ENCODE data around the gene GPANK1. TPM values are rescaled to one million over a fixed set of nuclear protein-coding genes. Genes with fewer than 3 reads are reported as not detected.

GPANK1 gene
- total and polyA plus RNA-seq, 2 of the 13 experiments (the other 11 are each of a cell fraction or from before 2014, with no cell fraction given) = 15.4 to 22.8 TPM

- peak; percentile 65; the same call in 1 of the 2 replicates for TF ChIP-seq PPARG (CRISPR knock-in tag; conservative IDR thresholded peaks at IDR 0.05)
- peak; percentile 90 for TF ChIP-seq ZNF574 (CRISPR knock-in tag; IDR thresholded peaks at IDR 0.05)
- TF ChIP-seq MXD4 (CRISPR knock-in tag; IDR thresholded peaks at IDR 0.05) = peak; percentile 72; the same call in 1 of the 2 replicates
- no peak; the same call in none of the 2 replicates for TF ChIP-seq TGIF2 (CRISPR knock-in tag; IDR thresholded peaks at IDR 0.05)
- no peak for TF ChIP-seq ZNF101 (CRISPR knock-in tag; IDR thresholded peaks at IDR 0.05; ENCODE audit: borderline replicate concordance, low read depth)
- peak; percentile 22; the same call in 1 of the 2 replicates for TF ChIP-seq ZNF264 (CRISPR knock-in tag; IDR thresholded peaks at IDR 0.05)
- TF ChIP-seq ZNF839 (CRISPR knock-in tag; IDR thresholded peaks at IDR 0.05; ENCODE audit: borderline replicate concordance) = no peak
- TF ChIP-seq POLR2AphosphoS2 (IDR thresholded peaks at IDR 0.05; ENCODE audit: low read depth, low read length) = no peak
- TF ChIP-seq ZFP1 (CRISPR knock-in tag; IDR thresholded peaks at IDR 0.05) = peak; percentile 84; the same call in 1 of the 2 replicates
- peak; percentile 40; the same call in 1 of the 2 replicates for TF ChIP-seq ZBTB26 (CRISPR knock-in tag; IDR thresholded peaks at IDR 0.05; ENCODE audit: borderline replicate concordance)
- no peak for TF ChIP-seq NFE2L2 (IDR thresholded peaks at IDR 0.05; ENCODE audit: low read length)
- TF ChIP-seq MAFF (IDR thresholded peaks at IDR 0.05; ENCODE audit: low read depth, low read length) = no peak
- no peak for TF ChIP-seq CENPX (CRISPR knock-in tag; IDR thresholded peaks at IDR 0.05)
- TF ChIP-seq ZC3H4 (CRISPR knock-in tag; IDR thresholded peaks at IDR 0.05; ENCODE audit: borderline replicate concordance) = no peak
- TF ChIP-seq AGO2 (optimal IDR thresholded peaks at IDR 0.05; ENCODE audit: low read depth, low read length) = peak; percentile 29
- no peak for TF ChIP-seq ZNF761 (CRISPR knock-in tag; conservative IDR thresholded peaks at IDR 0.05)
- TF ChIP-seq HCFC1 (IDR thresholded peaks at IDR 0.05; ENCODE audit: low read depth, low read length) = no peak
- TF ChIP-seq PLSCR1 (CRISPR knock-in tag; IDR thresholded peaks at IDR 0.05; ENCODE audit: borderline replicate concordance) = no peak
- peak; percentile 51; the same call in 1 of the 2 replicates for TF ChIP-seq ZNF772 (CRISPR knock-in tag; IDR thresholded peaks at IDR 0.05)
- no peak; the same call in 1 of the 2 replicates for TF ChIP-seq MEF2D (CRISPR knock-in tag; IDR thresholded peaks at IDR 0.05)
- peak; percentile 84; the same call in 1 of the 2 replicates for TF ChIP-seq CCDC6 (CRISPR knock-in tag; IDR thresholded peaks at IDR 0.05)
- TF ChIP-seq ZNF644 (CRISPR knock-in tag; IDR thresholded peaks at IDR 0.05; ENCODE audit: low read depth) = no peak
- TF ChIP-seq BRF2 (CRISPR knock-in tag; IDR thresholded peaks at IDR 0.05) = no peak
- peak; percentile 66; the same call in 1 of the 2 replicates for TF ChIP-seq ZNF414 (CRISPR knock-in tag; IDR thresholded peaks at IDR 0.05)
These were observed 38.3 kb upstream of the GPANK1 start, which contains the start of gene ABHD16A (continued) for GRCh38 chr6:31702819-31703716.

Data from HepG2 (cell line).